Esophagus squamous epithelium (tissue), 5 donors: ENCODE measurements around the gene PRKCB. TPM values are rescaled to one million over a fixed set of nuclear protein-coding genes. Genes with fewer than 3 reads are reported as not detected.

Experiments used
- DNase-seq: peaks from one replicate; lab custom pipeline; 2025; lab: John Stamatoyannopoulos, UW
- H3K27ac ChIP-seq, 4 donors: fragments of 200-600 bp; sonication (generic); one replicate each; pipeline ENCODE4 v1.5.1; 2016 to 2019; ENCODE audit warnings: mild to moderate bottlenecking in 1 of 4
- H3K27me3 ChIP-seq, 4 donors: fragments of 200-600 bp; sonication (generic); 1 replicate in 3 of 4; 2 replicates in 1 of 4; pipeline versions ENCODE4 v1.5.1 to v1.6.0; 2017 to 2021; ENCODE audit warnings: antibody characterized with exemption in 1 of 4
- H3K36me3 ChIP-seq, 3 donors: fragments of 200-600 bp; sonication (generic); one replicate each; pipeline ENCODE4 v1.5.1; 2016 to 2019
- H3K4me1 ChIP-seq, 3 donors: fragments of 200-600 bp; sonication (generic); one replicate each; pipeline ENCODE4 v1.5.1; 2017 to 2019
- H3K4me3 ChIP-seq, 4 donors: fragments of 200-600 bp; sonication (generic); 1 replicate in 3 of 4; 2 replicates in 1 of 4; pipeline ENCODE4 v1.5.1; 2016 to 2019; ENCODE audit warnings: mild to moderate bottlenecking in 2 of 4, moderate library complexity in 1 of 4
- H3K9me3 ChIP-seq, 3 donors: fragments of 200-600 bp; sonication (generic); one replicate each; pipeline ENCODE4 v1.5.1; 2016 to 2019
- CTCF ChIP-seq, 6 experiments: fragments of 450-650 bp in 4 of 6; fragments of 200-600 bp in 2 of 6; sonication (generic) in 2 of 6; IDR thresholded peaks; one replicate each; pipeline ENCODE4 v1.5.1; 2016 to 2019; ENCODE audit warnings: antibody characterized with exemption in 6 of 6, mild to moderate bottlenecking in 4 of 6, moderate library complexity in 4 of 6
- POLR2A ChIP-seq, 4 donors: fragments of 450-650 bp; IDR thresholded peaks; one replicate each; pipeline ENCODE4 v1.6.1; 2017; ENCODE audit warnings: antibody characterized with exemption in 4 of 4, mild to moderate bottlenecking in 4 of 4, moderate library complexity in 3 of 4
- WGBS, 2 donors: methylation state at CpG; one replicate each; pipeline ENCODE4 v1.1.5; 2018; 5-methylcytosine and 5-hydroxymethylcytosine counted together
- intact Hi-C: fragments of 100-400 bp; cut with DNase I; formaldehyde crosslinking; loops from one replicate; pipeline ENCODE4 v1.15.0; 2022
- total RNA-seq, 4 donors: library from RNA; depleted of rRNA; stranded (reverse); fragments of >200 nt; gene quantifications; one replicate each; pipeline ENCODE4 v1.1.0, GENCODE V29; 2016
- donor health status: DM: yes; HTN: yes; CAD: no.

PRKCB gene
- total RNA-seq, 4 donors from 2014 or later = 0.38 to 4.0 (median 1.7) TPM

DNA sequence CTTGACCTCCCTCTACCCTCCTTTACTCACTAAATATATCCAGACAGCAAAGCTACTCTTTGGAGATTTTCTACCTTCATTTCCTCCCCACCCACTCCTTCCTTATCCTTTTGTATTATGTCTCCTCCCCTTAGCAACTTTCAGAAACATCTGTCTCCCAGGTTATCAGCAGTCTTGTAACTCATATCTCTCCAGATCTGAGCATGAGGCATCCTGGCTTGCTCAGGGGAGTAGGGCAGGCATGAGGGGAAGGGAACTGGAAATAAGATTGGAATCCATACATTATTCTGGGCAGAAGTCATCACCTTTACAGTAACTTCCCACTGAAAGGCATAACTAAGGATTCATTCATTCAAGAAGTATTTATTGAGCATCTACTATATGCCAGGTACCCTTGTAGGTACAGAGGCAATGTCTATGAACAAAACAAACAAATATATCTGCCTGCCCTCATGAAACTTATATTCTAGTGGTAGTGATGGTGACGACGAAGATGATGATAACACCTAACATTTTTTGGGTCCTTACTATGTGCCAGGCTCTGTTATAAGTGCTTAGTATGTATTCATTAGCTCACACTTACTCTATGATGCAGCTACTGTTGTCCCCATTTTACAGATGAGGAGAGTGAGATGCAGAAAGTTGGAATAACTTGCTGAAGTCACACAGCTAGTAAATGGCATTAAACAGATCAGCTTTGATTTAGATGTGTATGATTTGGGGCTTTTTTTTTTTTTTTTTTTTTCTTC is 296.4 kb downstream of the PRKCB start:
- Histone ChIP-seq H3K4me3 (no peak overlapping the region), H3K4me1 (no peaks in the 10 kb centered on the region), H3K27me3 (no peaks in the 10 kb centered on the region), H3K9me3 (no peaks in the 10 kb centered on the region), H3K36me3 (no peaks in the 10 kb centered on the region), H3K27ac (no peak overlapping the region)
- intact Hi-C loops = no loop called here
- DNase-seq = no peak
- 97 to 100% methylated on average over 2 of the region's 2 CpGs for WGBS, 2 donors
- TF ChIP-seq CTCF (IDR thresholded peaks at IDR 0.05) (no peak), POLR2A (IDR thresholded peaks at IDR 0.05) (no peak)

DNA sequence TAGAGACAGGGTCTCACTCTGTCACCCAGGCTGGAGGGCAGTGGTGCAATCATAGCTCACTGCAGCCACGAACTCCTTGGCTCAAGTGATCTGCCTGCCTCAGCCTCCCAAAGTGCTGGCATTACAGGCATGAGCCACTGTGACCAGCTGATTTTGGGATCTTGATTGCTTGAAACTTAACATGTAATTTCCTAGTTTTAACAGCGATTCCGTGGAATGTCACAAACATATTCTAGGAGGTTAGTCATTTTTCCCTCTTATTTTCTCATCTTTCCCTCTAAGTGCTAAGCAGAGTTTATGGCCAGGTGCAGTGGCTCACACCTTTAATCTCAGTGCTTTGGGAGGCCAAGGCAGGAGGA is 297.0 kb downstream of the PRKCB start:
- 73 to 84% methylated on average over 3 of the region's 3 CpGs for WGBS, 2 donors
- H3K4me3 ChIP-seq = no peak overlapping the region
- H3K27ac ChIP-seq = no peak overlapping the region
- no peaks in the 10 kb centered on the region for H3K9me3 ChIP-seq
- TF ChIP-seq CTCF (IDR thresholded peaks at IDR 0.05) = no peak
- intact Hi-C loops = no loop called here
- H3K36me3 ChIP-seq = no peaks in the 10 kb centered on the region
- no peaks in the 10 kb centered on the region for H3K27me3 ChIP-seq
- H3K4me1 ChIP-seq = no peaks in the 10 kb centered on the region
- no peak for DNase-seq

DNA sequence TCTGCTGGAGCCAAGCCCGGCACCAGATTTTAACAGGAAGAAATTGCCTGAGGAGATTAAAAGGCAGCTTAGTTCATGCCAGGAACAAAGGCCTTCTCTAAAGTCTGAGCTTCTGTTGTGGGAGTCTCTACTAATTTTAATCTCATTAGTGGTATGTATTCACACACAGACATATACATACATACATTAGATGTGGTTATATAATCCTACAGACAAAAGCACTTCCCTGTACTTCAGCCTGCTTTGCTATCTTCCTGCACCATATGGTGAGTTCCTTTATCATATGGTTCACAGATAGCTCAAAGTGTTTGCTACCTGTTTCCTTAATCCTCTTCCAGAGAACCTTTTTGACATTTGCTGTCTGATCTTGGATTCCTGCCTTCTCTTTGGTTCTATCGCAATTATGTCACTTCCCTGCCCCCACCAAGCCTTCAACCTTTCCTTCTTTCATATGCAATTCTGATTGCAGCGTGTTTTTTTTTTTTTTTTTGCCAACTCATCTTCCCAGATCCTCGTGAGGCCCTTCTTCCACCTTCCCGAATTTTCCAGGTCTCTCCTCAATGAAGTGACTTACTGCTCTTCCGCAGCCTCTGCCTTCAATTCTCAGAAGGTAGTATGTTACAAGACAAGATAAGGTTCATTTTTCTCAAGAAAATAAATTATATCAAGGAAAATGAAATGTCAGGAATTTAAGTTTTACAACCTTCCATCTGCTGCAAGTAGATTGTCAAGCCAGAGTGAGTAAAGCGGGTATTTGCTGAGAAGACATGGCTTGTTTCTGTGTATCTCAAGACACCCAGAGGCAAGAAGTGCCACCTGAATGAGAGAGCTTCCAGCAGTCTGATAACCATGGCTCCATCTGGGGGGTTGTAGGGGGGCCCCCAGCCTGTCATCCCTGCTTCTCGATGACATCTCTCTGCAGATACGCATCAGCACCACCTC is 300.1 kb downstream of the PRKCB start:
- H3K4me1 ChIP-seq = no peaks in the 10 kb centered on the region
- no peak overlapping the region for H3K27ac ChIP-seq
- H3K27me3 ChIP-seq = no peaks in the 10 kb centered on the region
- no peaks in the 10 kb centered on the region for H3K36me3 ChIP-seq
- H3K4me3 ChIP-seq = no peak overlapping the region
- intact Hi-C loops = no loop called here
- H3K9me3 ChIP-seq = no peaks in the 10 kb centered on the region
- WGBS, 2 donors = 64 to 70% methylated on average over 8 to 9 of the region's 9 CpGs
- no peak for DNase-seq
- no peak for TF ChIP-seq CTCF (IDR thresholded peaks at IDR 0.05)
- TF ChIP-seq POLR2A (IDR thresholded peaks at IDR 0.05) = no peak

GRCh38 chr16:24138024-24138423 is 302.2 kb downstream of the PRKCB start:
- 26 to 55% methylated on average over 2 of the region's 2 CpGs for WGBS, 2 donors
- intact Hi-C loops = no loop called here
- Histone ChIP-seq H3K36me3 (no peaks in the 10 kb centered on the region), H3K27ac (no peak overlapping the region), H3K4me3 (no peak overlapping the region), H3K9me3 (no peaks in the 10 kb centered on the region), H3K27me3 (no peaks in the 10 kb centered on the region), H3K4me1 (no peaks in the 10 kb centered on the region)
- TF ChIP-seq CTCF (IDR thresholded peaks at IDR 0.05) = no peak
- no peak for DNase-seq

DNA sequence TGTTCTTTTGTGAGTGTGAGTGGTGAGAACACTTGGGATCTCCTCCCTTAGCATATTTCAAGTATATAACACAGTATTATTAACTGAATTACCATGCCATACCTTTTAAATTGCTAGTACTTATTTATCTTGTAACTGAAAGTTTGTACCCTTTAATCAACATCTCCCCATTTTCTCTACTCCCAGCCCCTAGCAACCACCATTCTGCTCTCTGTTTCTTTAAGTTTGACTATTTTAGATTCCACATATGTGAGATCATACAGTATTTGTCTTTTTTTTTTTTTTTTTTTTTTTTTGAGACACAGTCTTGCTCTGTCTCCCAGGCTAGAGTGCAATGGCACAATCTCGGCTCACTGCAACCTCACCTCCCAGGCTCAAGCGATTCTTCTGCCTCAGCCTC is 302.8 kb downstream of the PRKCB start:
- Histone ChIP-seq H3K36me3 (no peaks in the 10 kb centered on the region), H3K4me1 (no peaks in the 10 kb centered on the region), H3K27ac (no peak overlapping the region), H3K4me3 (no peak overlapping the region), H3K27me3 (no peaks in the 10 kb centered on the region), H3K9me3 (no peaks in the 10 kb centered on the region)
- 73% methylated on average over 2 of the region's 2 CpGs; no CpG with 5 or more reads in 1 of the 2 donors for WGBS, 2 donors
- intact Hi-C loops = no loop called here
- no peak for DNase-seq
- TF ChIP-seq POLR2A (IDR thresholded peaks at IDR 0.05) (no peak), CTCF (IDR thresholded peaks at IDR 0.05) (no peak)
